Activated naive CD8-positive, alpha-beta T cell treated with anti-CD3 and anti-CD28 coated beads, Interleukin-2, amount 50 U/mL, for 24 hours (primary cell): ENCODE data around the gene POTEI.
"Not testable (repeated sequence)": the region's sequence is repeated elsewhere in the genome, so short reads cannot be mapped to it uniquely, and the experiment has no call there.

Source experiments
- ATAC-seq: fragments of 150-1000 bp; cut with Tn5 transposase; one replicate; pipeline ENCODE4 v1.10.0; 2021
- DNase-seq: peaks from one replicate; pipeline ENCODE4 v3.0.0; 2021
- H3K27ac Mint-ChIP-seq: one replicate; pipeline ENCODE4 v1.8.0; 2021; ENCODE audit warnings: mild to moderate bottlenecking, mixed read lengths
- H3K27me3 Mint-ChIP-seq: one replicate; pipeline ENCODE4 v1.8.0; 2021; ENCODE audit warnings: mixed read lengths
- H3K36me3 Mint-ChIP-seq: one replicate; pipeline ENCODE4 v1.8.0; 2021; ENCODE audit warnings: low read depth, mixed read lengths
- H3K4me1 Mint-ChIP-seq: one replicate; pipeline ENCODE4 v1.8.0; 2021; ENCODE audit warnings: mixed read lengths
- H3K4me3 Mint-ChIP-seq: one replicate; pipeline ENCODE4 v1.8.0; 2021; ENCODE audit warnings: mild to moderate bottlenecking, moderate library complexity, mixed read lengths
- H3K9me3 Mint-ChIP-seq: one replicate; pipeline ENCODE4 v1.8.0; 2021; ENCODE audit warnings: mixed read lengths

Gene POTEI

GRCh38 chr2:130418845-130419244, 90.3 kb downstream of the POTEI start:
- not testable (repeated sequence) for H3K9me3 Mint-ChIP-seq, H3K27me3 Mint-ChIP-seq, H3K4me1 Mint-ChIP-seq, H3K27ac Mint-ChIP-seq, H3K4me3 Mint-ChIP-seq, H3K36me3 Mint-ChIP-seq, DNase-seq, ATAC-seq

DNA sequence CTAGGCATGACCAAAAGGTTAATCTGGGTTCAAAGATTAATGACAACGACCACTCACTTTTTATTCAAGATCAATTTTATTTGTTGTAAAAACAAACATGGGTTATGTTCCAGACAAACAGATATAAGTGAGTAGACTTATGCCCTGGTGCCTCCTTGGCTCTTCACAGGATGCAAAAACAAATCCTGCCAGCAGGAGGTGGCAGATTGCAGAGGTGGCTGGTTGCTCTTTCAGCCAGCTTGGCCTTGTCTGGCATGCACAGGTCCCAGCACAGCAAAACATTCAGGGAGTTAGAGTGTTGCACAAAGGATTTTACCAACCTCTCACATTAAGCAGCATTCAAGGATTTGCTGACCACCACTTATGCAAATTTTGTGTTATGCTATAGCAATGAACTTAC, 92.4 kb downstream of the POTEI start:
- not testable (repeated sequence) for H3K9me3 Mint-ChIP-seq, H3K36me3 Mint-ChIP-seq, ATAC-seq, H3K27ac Mint-ChIP-seq, H3K4me3 Mint-ChIP-seq, H3K4me1 Mint-ChIP-seq, H3K27me3 Mint-ChIP-seq
- peak; percentile 21 for DNase-seq
